GM18868 (cell line): ENCODE data around the gene PPP2R2D.
"Not testable (repeated sequence)": the region's sequence is repeated elsewhere in the genome, so short reads cannot be mapped to it uniquely, and the experiment has no call there.

Source experiments
- ATAC-seq: cut with Tn5 transposase; IDR thresholded peaks from one replicate; pipeline ENCODE4 v1.9.1; 2021; ENCODE audit warnings: mild to moderate bottlenecking, moderate library complexity; ENCODE audit not compliant: unreplicated experiment

The PPP2R2D gene

GRCh38 chr10:131946321-131946751 lies 45.5 kb downstream of the PPP2R2D start:
- no peak for ATAC-seq

- no peak for ATAC-seq
Observed at GRCh38 chr10:131946880-131947279, 46.1 kb downstream of the PPP2R2D start.

GRCh38 chr10:131947631-131948347 lies 47.0 kb downstream of the PPP2R2D start:
- no peak for ATAC-seq

GRCh38 chr10:131948501-131948900 lies 47.7 kb downstream of the PPP2R2D start:
- ATAC-seq = no peak

- ATAC-seq = no peak
Observed at GRCh38 chr10:131949041-131949862, 48.4 kb downstream of the PPP2R2D start.

GRCh38 chr10:131949908-131950307 lies 49.1 kb downstream of the PPP2R2D start:
- not testable (repeated sequence) for ATAC-seq

- ATAC-seq = no peak
Observed at GRCh38 chr10:131954356-131954965, 53.7 kb downstream of the PPP2R2D start.

- ATAC-seq = no peak
Observed at GRCh38 chr10:131955591-131956340, 55.0 kb downstream of the PPP2R2D start.

- ATAC-seq = no peak
Observed at GRCh38 chr10:131959841-131960240, 59.0 kb downstream of the PPP2R2D start.

GRCh38 chr10:131960631-131961046 lies 59.8 kb downstream of the PPP2R2D start:
- no peak for ATAC-seq

GRCh38 chr10:131961047-131961776 lies 60.4 kb downstream of the PPP2R2D start:
- no peak for ATAC-seq

- no peak for ATAC-seq
Observed at GRCh38 chr10:131961777-131962662, 61.2 kb downstream of the PPP2R2D start.

- no peak for ATAC-seq
Observed at GRCh38 chr10:131963350-131963749, 62.5 kb downstream of the PPP2R2D start.

GRCh38 chr10:131963811-131964210 lies 63.0 kb downstream of the PPP2R2D start:
- ATAC-seq = no peak

GRCh38 chr10:131964298-131964697 lies 63.5 kb downstream of the PPP2R2D start:
- no peak for ATAC-seq

GRCh38 chr10:131968949-131969348 lies 68.1 kb downstream of the PPP2R2D start:
- ATAC-seq = no peak

GRCh38 chr10:131970946-131971345 lies 70.1 kb downstream of the PPP2R2D start:
- no peak for ATAC-seq

GRCh38 chr10:131971591-131971990 lies 70.8 kb downstream of the PPP2R2D start:
- ATAC-seq = no peak

GRCh38 chr10:131972474-131973071 lies 71.8 kb downstream of the PPP2R2D start:
- no peak for ATAC-seq
